Measurements from ENCODE around the gene ADGRE1. TPM values are rescaled to one million over a fixed set of nuclear protein-coding genes. Genes with fewer than 3 reads are reported as not detected.

Gene ADGRE1
- total and polyA plus RNA-seq, 7 experiments from 2014 or later = 4.2 to 31.7 (median 9.1) TPM

- ChIA-PET CTCF (interaction anchor here (0.6 to 1.2 kb wide), 4 partner anchors 13 to 1421 kb away, joined by 3 to 5 read pairs (median 3); no protein-coding TSS in a partner anchor), POLR2A (interaction anchor here (0.5 to 1.5 kb wide), 7 partner anchors 12 to 1473 kb away, joined by 3 to 6 read pairs (median 4); no protein-coding TSS in a partner anchor)
- no peaks in the 10 kb centered on the region for H3K27me3 ChIP-seq (ENCODE audit: control insufficient read depth in 2 of 2, insufficient read depth in 2 of 2, low read length in 2 of 2)
- peaks cover 4 to 14% (median 6%) of the 10 kb centered on the region in 7 donors for H3K4me1 Mint-ChIP-seq
- H3K4me1 ChIP-seq (ENCODE audit: control insufficient read depth in 2 of 2, insufficient read depth in 2 of 2, low read length in 2 of 2) = no peaks in the 10 kb centered on the region
- H3K36me3 Mint-ChIP-seq = peaks cover 0 to 32% (median 15%) of the 10 kb centered on the region in 5 donors
- ATAC-seq = no peak
- H3K4me3 Mint-ChIP-seq = no peak overlapping the region
- intact Hi-C loops (cut with micrococcal nuclease) = no loop called here
- no peak overlapping the region for H3K4me3 ChIP-seq (ENCODE audit: low read length)
- peak overlapping the region in 2 of 9 donors; percentile 12 to 63 for H3K27ac Mint-ChIP-seq
- no peaks in the 10 kb centered on the region for H3K27me3 Mint-ChIP-seq
- H3K36me3 ChIP-seq (ENCODE audit: control insufficient read depth in 2 of 3, insufficient read depth in 3 of 3, low read length in 3 of 3) = peaks cover 0 to 7% (median 0%) of the 10 kb centered on the region in 3 experiments
- no peaks in the 10 kb centered on the region for H3K9me3 ChIP-seq (ENCODE audit: control insufficient read depth in 2 of 3, low read length in 3 of 3)
- peaks cover 0 to 5% (median 0%) of the 10 kb centered on the region in 11 donors for H3K9me3 Mint-ChIP-seq
- no peak for DNase-seq
- H3K27ac ChIP-seq (ENCODE audit: low read depth, low read length) = no peak overlapping the region
Measured at GRCh38 chr19:6963244-6963852, 76.0 kb downstream of the ADGRE1 start.

DNA sequence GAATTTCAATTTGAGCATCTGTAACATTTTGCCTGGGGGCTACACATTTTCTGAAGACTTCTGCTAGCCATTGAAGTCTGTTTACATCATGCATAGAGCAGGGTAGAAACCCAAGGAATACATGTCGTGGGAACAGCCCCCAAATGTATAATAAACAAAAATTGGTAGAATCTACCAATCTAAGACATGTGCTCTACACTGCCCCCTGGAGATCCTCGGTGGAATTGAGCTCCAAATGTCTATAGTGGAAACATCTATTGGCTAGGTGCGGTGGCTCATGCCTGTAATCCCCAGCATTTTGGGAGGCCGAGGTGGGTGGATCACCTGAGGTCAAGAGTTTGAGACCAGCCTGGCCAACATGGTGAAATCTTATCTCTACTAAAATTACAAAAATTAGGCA is 76.6 kb downstream of the ADGRE1 start:
- H3K4me1 Mint-ChIP-seq = peaks cover 4 to 14% (median 6%) of the 10 kb centered on the region in 7 donors
- H3K27ac ChIP-seq (ENCODE audit: low read depth, low read length) = no peak overlapping the region
- H3K9me3 Mint-ChIP-seq = peaks cover 0 to 5% (median 0%) of the 10 kb centered on the region in 11 donors
- CTCF ChIA-PET = interaction anchor here (0.6 to 1.2 kb wide), 3 partner anchors 13 to 228 kb away, joined by 3 read pairs; no protein-coding TSS in a partner anchor
- H3K9me3 ChIP-seq (ENCODE audit: control insufficient read depth in 2 of 3, low read length in 3 of 3) = no peaks in the 10 kb centered on the region
- peak in 6 of 9 donors; percentile 22 to 38 (median 29) for DNase-seq
- POLR2A ChIA-PET = interaction anchor here (0.5 to 1.5 kb wide), 5 partner anchors 13 to 226 kb away, joined by 3 to 4 read pairs (median 3); no protein-coding TSS in a partner anchor
- no peak overlapping the region for H3K4me3 Mint-ChIP-seq
- H3K27me3 Mint-ChIP-seq = no peaks in the 10 kb centered on the region
- H3K36me3 ChIP-seq (ENCODE audit: control insufficient read depth in 2 of 3, insufficient read depth in 3 of 3, low read length in 3 of 3) = peaks cover 0 to 7% (median 0%) of the 10 kb centered on the region in 3 experiments
- H3K27ac Mint-ChIP-seq = peak overlapping the region in 1 of 9 donors; percentile 63
- no peaks in the 10 kb centered on the region for H3K27me3 ChIP-seq (ENCODE audit: control insufficient read depth in 2 of 2, insufficient read depth in 2 of 2, low read length in 2 of 2)
- no peak overlapping the region for H3K4me3 ChIP-seq (ENCODE audit: low read length)
- peaks cover 0 to 28% (median 15%) of the 10 kb centered on the region in 5 donors for H3K36me3 Mint-ChIP-seq
- no peaks in the 10 kb centered on the region for H3K4me1 ChIP-seq (ENCODE audit: control insufficient read depth in 2 of 2, insufficient read depth in 2 of 2, low read length in 2 of 2)
- intact Hi-C loops (cut with micrococcal nuclease) = loop anchor here in 1 of 2 donors (1.0 kb wide), 1 partner anchor 101 kb away; no protein-coding TSS in a partner anchor
- peak; percentile 62 for ATAC-seq

GRCh38 chr19:6967967-6968366 is 80.6 kb downstream of the ADGRE1 start:
- ATAC-seq (no peak), DNase-seq (no peak)
- Mint-ChIP-seq H3K27me3 (no peaks in the 10 kb centered on the region), H3K9me3 (no peaks in the 10 kb centered on the region), H3K4me3 (no peak overlapping the region), H3K27ac (peak overlapping the region in 3 of 9 donors; percentile 1 to 63 (median 14)), H3K36me3 (peaks cover 0 to 18% (median 14%) of the 10 kb centered on the region in 5 donors), H3K4me1 (peaks cover 4 to 14% (median 9%) of the 10 kb centered on the region in 7 donors)
- no peaks in the 10 kb centered on the region for H3K4me1 ChIP-seq (ENCODE audit: control insufficient read depth in 2 of 2, insufficient read depth in 2 of 2, low read length in 2 of 2)
- no peak overlapping the region for H3K4me3 ChIP-seq (ENCODE audit: low read length)
- H3K36me3 ChIP-seq (ENCODE audit: control insufficient read depth in 2 of 3, insufficient read depth in 3 of 3, low read length in 3 of 3) = peaks cover 0 to 5% (median 0%) of the 10 kb centered on the region in 3 experiments
- H3K27ac ChIP-seq (ENCODE audit: low read depth, low read length) = no peak overlapping the region
- H3K27me3 ChIP-seq (ENCODE audit: control insufficient read depth in 2 of 2, insufficient read depth in 2 of 2, low read length in 2 of 2) = no peaks in the 10 kb centered on the region
- intact Hi-C loops (cut with micrococcal nuclease) = no loop called here
- no peaks in the 10 kb centered on the region for H3K9me3 ChIP-seq (ENCODE audit: control insufficient read depth in 2 of 3, low read length in 3 of 3)
- POLR2A ChIA-PET = interaction anchor here (0.6 kb wide), 1 partner anchor 1500 kb away, joined by 3 read pairs; no protein-coding TSS in a partner anchor
- CTCF ChIA-PET = no interaction called here

DNA sequence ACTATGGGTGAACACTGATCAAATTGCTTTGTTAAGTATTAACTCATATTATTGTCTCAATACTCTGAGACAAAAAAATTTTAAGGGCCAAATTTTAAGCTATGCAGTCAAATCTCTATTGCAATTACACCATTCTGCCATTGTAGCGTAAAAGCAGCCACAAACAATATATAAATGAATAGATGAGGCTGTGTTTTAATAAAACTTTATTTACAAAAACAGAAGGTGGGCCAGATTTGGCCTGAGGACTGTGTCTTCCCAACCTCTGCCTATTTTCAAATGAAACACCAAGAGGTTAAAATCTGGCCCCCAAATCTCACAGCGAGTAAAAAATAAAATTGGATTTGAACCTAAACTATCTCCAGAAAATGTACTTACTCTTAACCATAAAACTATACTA is 82.1 kb downstream of the ADGRE1 start:
- Mint-ChIP-seq H3K36me3 (peaks cover 0 to 18% (median 10%) of the 10 kb centered on the region in 5 donors), H3K9me3 (peaks cover 0 to 2% (median 0%) of the 10 kb centered on the region in 11 donors), H3K27ac (no peak overlapping the region), H3K27me3 (no peaks in the 10 kb centered on the region), H3K4me3 (no peak overlapping the region), H3K4me1 (peaks cover 0 to 8% (median 3%) of the 10 kb centered on the region in 7 donors)
- intact Hi-C loops (cut with micrococcal nuclease) = no loop called here
- no peaks in the 10 kb centered on the region for H3K9me3 ChIP-seq (ENCODE audit: control insufficient read depth in 2 of 3, low read length in 3 of 3)
- H3K27me3 ChIP-seq (ENCODE audit: control insufficient read depth in 2 of 2, insufficient read depth in 2 of 2, low read length in 2 of 2) = no peaks in the 10 kb centered on the region
- no peaks in the 10 kb centered on the region for H3K4me1 ChIP-seq (ENCODE audit: control insufficient read depth in 2 of 2, insufficient read depth in 2 of 2, low read length in 2 of 2)
- H3K27ac ChIP-seq (ENCODE audit: low read depth, low read length) = no peak overlapping the region
- no peak overlapping the region for H3K4me3 ChIP-seq (ENCODE audit: low read length)
- no peak for DNase-seq
- peaks cover 0 to 6% (median 0%) of the 10 kb centered on the region in 3 experiments for H3K36me3 ChIP-seq (ENCODE audit: control insufficient read depth in 2 of 3, insufficient read depth in 3 of 3, low read length in 3 of 3)
- ATAC-seq = no peak
- CTCF ChIA-PET = interaction anchor here (0.6 kb wide), 1 partner anchor 79 kb away, joined by 7 read pairs; no protein-coding TSS in a partner anchor
- POLR2A ChIA-PET = interaction anchor here (1.1 kb wide), 1 partner anchor 100 kb away, joined by 3 read pairs; no protein-coding TSS in a partner anchor

- Histone ChIP-seq H3K27me3 (ENCODE audit: control insufficient read depth in 2 of 2, insufficient read depth in 2 of 2, low read length in 2 of 2) (no peaks in the 10 kb centered on the region), H3K36me3 (ENCODE audit: control insufficient read depth in 2 of 3, insufficient read depth in 3 of 3, low read length in 3 of 3) (peaks cover 0 to 10% (median 0%) of the 10 kb centered on the region in 3 experiments), H3K9me3 (ENCODE audit: control insufficient read depth in 2 of 3, low read length in 3 of 3) (no peaks in the 10 kb centered on the region), H3K4me3 (ENCODE audit: low read length) (no peak overlapping the region), H3K27ac (ENCODE audit: low read depth, low read length) (no peak overlapping the region), H3K4me1 (ENCODE audit: control insufficient read depth in 2 of 2, insufficient read depth in 2 of 2, low read length in 2 of 2) (no peaks in the 10 kb centered on the region)
- H3K36me3 Mint-ChIP-seq = peaks cover 0 to 18% (median 10%) of the 10 kb centered on the region in 5 donors
- H3K4me3 Mint-ChIP-seq = no peak overlapping the region
- POLR2A ChIA-PET = interaction anchor here (1.1 kb wide), 1 partner anchor 99 kb away, joined by 3 read pairs; no protein-coding TSS in a partner anchor
- peaks cover 0 to 8% (median 3%) of the 10 kb centered on the region in 7 donors for H3K4me1 Mint-ChIP-seq
- peak; percentile 87 for ATAC-seq
- H3K27me3 Mint-ChIP-seq = no peaks in the 10 kb centered on the region
- CTCF ChIA-PET = interaction anchor here (0.6 kb wide), 1 partner anchor 80 kb away, joined by 7 read pairs; no protein-coding TSS in a partner anchor
- intact Hi-C loops (cut with micrococcal nuclease) = no loop called here
- DNase-seq = no peak
- H3K9me3 Mint-ChIP-seq = peaks cover 0 to 2% (median 0%) of the 10 kb centered on the region in 11 donors
- H3K27ac Mint-ChIP-seq = no peak overlapping the region
Measured at GRCh38 chr19:6970021-6970420, 82.6 kb downstream of the ADGRE1 start.

GRCh38 chr19:6970443-6970842 is 83.1 kb downstream of the ADGRE1 start:
- Mint-ChIP-seq H3K4me3 (no peak overlapping the region), H3K36me3 (peaks cover 0 to 18% (median 10%) of the 10 kb centered on the region in 5 donors), H3K4me1 (peaks cover 0 to 8% (median 3%) of the 10 kb centered on the region in 7 donors), H3K27me3 (no peaks in the 10 kb centered on the region), H3K9me3 (peaks cover 0 to 2% (median 0%) of the 10 kb centered on the region in 11 donors), H3K27ac (no peak overlapping the region)
- no peak overlapping the region for H3K4me3 ChIP-seq (ENCODE audit: low read length)
- ChIA-PET POLR2A (interaction anchor here (1.1 kb wide), 1 partner anchor 99 kb away, joined by 3 read pairs; no protein-coding TSS in a partner anchor), CTCF (no interaction called here)
- DNase-seq (no peak), ATAC-seq (peak; percentile 61)
- H3K36me3 ChIP-seq (ENCODE audit: control insufficient read depth in 2 of 3, insufficient read depth in 3 of 3, low read length in 3 of 3) = peaks cover 0 to 10% (median 0%) of the 10 kb centered on the region in 3 experiments
- intact Hi-C loops (cut with micrococcal nuclease) = no loop called here
- H3K27ac ChIP-seq (ENCODE audit: low read depth, low read length) = no peak overlapping the region
- no peaks in the 10 kb centered on the region for H3K4me1 ChIP-seq (ENCODE audit: control insufficient read depth in 2 of 2, insufficient read depth in 2 of 2, low read length in 2 of 2)
- H3K27me3 ChIP-seq (ENCODE audit: control insufficient read depth in 2 of 2, insufficient read depth in 2 of 2, low read length in 2 of 2) = no peaks in the 10 kb centered on the region
- no peaks in the 10 kb centered on the region for H3K9me3 ChIP-seq (ENCODE audit: control insufficient read depth in 2 of 3, low read length in 3 of 3)
